ENCODE measurements around the gene MFNG. TPM values are rescaled to one million over a fixed set of nuclear protein-coding genes. Genes with fewer than 3 reads are reported as not detected.
A peak's percentile ranks its signal among the peaks of the same experiment; 100 is the strongest.
"Not testable (repeated sequence)": the region's sequence is repeated elsewhere in the genome, so short reads cannot be mapped to it uniquely, and the experiment has no call there.

MFNG gene
- total and polyA plus RNA-seq, 8 donors: 1.5 to 10.5 (median 4.4) TPM

- Histone ChIP-seq H3K4me1 (peaks cover 0 to 5% (median 0%) of the 10 kb centered on the region in 3 donors), H3K36me3 (no peaks in the 10 kb centered on the region), H3K27ac (no peak overlapping the region), H3K27me3 (no peaks in the 10 kb centered on the region), H3K4me3 (no peak overlapping the region), H3K9me3 (no peaks in the 10 kb centered on the region)
- DNase-seq (peak in 1 of 6 donors; percentile 2), FAIRE-seq (no peak), ATAC-seq (peak in 2 of 4 donors; percentile 25 to 47)
- intact Hi-C loops (cut with DNase I): no loop called here
- no peak for TF ChIP-seq CTCF (IDR thresholded peaks at IDR 0.05)
- 29 to 43% methylated on average over 2 of the region's 2 CpGs for WGBS, 2 donors
Measured at GRCh38 chr22:37529652-37530345, 43.6 kb upstream of the MFNG start.

- H3K36me3 ChIP-seq; DNase-seq; intact Hi-C loops (cut with DNase I); H3K27ac ChIP-seq; FAIRE-seq; H3K4me3 ChIP-seq; H3K27me3 ChIP-seq; H3K4me1 ChIP-seq; ATAC-seq; H3K9me3 ChIP-seq: not testable (repeated sequence)
- 87 to 93% methylated on average over 9 of the region's 9 CpGs for WGBS, 2 donors
Measured at GRCh38 chr22:37527952-37528351, 41.8 kb upstream of the MFNG start.

GRCh38 chr22:37527081-37527752, 41.0 kb upstream of the MFNG start:
- H3K4me1 ChIP-seq; FAIRE-seq; H3K27ac ChIP-seq; H3K9me3 ChIP-seq; H3K36me3 ChIP-seq; H3K27me3 ChIP-seq; H3K4me3 ChIP-seq; intact Hi-C loops (cut with DNase I); ATAC-seq: not testable (repeated sequence)
- DNase-seq: peak in 1 of 6 donors; percentile 2
- 90 to 95% methylated on average over 9 of the region's 9 CpGs for WGBS, 2 donors

GRCh38 chr22:37526376-37526775, 40.2 kb upstream of the MFNG start:
- Histone ChIP-seq H3K9me3 (no peaks in the 10 kb centered on the region), H3K4me1 (peaks cover 0 to 5% (median 0%) of the 10 kb centered on the region in 3 donors), H3K36me3 (no peaks in the 10 kb centered on the region), H3K27me3 (no peaks in the 10 kb centered on the region), H3K27ac (no peak overlapping the region), H3K4me3 (no peak overlapping the region)
- TF ChIP-seq CTCF (IDR thresholded peaks at IDR 0.05): no peak
- intact Hi-C loops (cut with DNase I): no loop called here
- 77 to 87% methylated on average over 12 of the region's 12 CpGs for WGBS, 2 donors
- DNase-seq (peak in 1 of 6 donors; percentile 53), FAIRE-seq (no peak), ATAC-seq (no peak)

GRCh38 chr22:37525746-37526350, 39.7 kb upstream of the MFNG start:
- no peaks in the 10 kb centered on the region for H3K27me3 ChIP-seq
- H3K9me3 ChIP-seq: no peaks in the 10 kb centered on the region
- 66 to 68% methylated on average over 7 of the region's 7 CpGs for WGBS, 2 donors
- H3K4me1 ChIP-seq: peaks cover 0 to 5% (median 0%) of the 10 kb centered on the region in 3 donors
- no peak for TF ChIP-seq CTCF (IDR thresholded peaks at IDR 0.05)
- H3K4me3 ChIP-seq: no peak overlapping the region
- intact Hi-C loops (cut with DNase I): no loop called here
- DNase-seq (peak in 1 of 6 donors; percentile 13), FAIRE-seq (no peak), ATAC-seq (no peak)
- no peak overlapping the region for H3K27ac ChIP-seq
- H3K36me3 ChIP-seq: no peaks in the 10 kb centered on the region

Measured in pancreas (tissue), 10 donors.